T-cell (primary cell): Measurements from ENCODE around the gene TAS2R4. TPM values are rescaled to one million over a fixed set of nuclear protein-coding genes. Genes with fewer than 3 reads are reported as not detected.
"Not testable (repeated sequence)": the region's sequence is repeated elsewhere in the genome, so short reads cannot be mapped to it uniquely, and the experiment has no call there.

ENCODE experiments used
- ATAC-seq, 4 experiments: fragments of 200-7000 bp in 3 of 4; fragments of 150-1000 bp in 1 of 4; cut with Tn5 transposase; replicated peaks in 1 of 4; 1 replicate in 3 of 4; 2 replicates in 1 of 4; pipeline ENCODE4 v1.10.0; 2021; ENCODE audit warnings: moderate library complexity in 3 of 4, mild to moderate bottlenecking in 2 of 4, moderate number of reproducible peaks in 1 of 4
- CTCF ChIA-PET, 2 donors: fragments of 300-600 bp; sonication (Branson Sonifier 250); formaldehyde crosslinking; loops; one replicate each; lab custom pipeline; 2022; ENCODE audit warnings: antibody characterized with exemption in 2 of 2; lab: Charles Lee
- POLR2A ChIA-PET, 2 donors: fragments of 300-600 bp; sonication (Branson Sonifier 250); formaldehyde crosslinking; loops; one replicate each; lab custom pipeline; 2022; ENCODE audit warnings: antibody characterized with exemption in 2 of 2; lab: Charles Lee
- DNase-seq, 35 experiments: peaks; one replicate each; pipeline versions ENCODE4 v3.0.0 to v3.0.0-alpha.2; 2013 to 2023
- H3K27ac ChIP-seq: one replicate; pipeline ENCODE4 v1.5.1; 2013; ENCODE audit warnings: low read length
- H3K27me3 ChIP-seq, 2 experiments: replicated peaks in 1 of 2; 1 replicate in 1 of 2; 2 replicates in 1 of 2; pipeline versions ENCODE4 v1.6.1 to v1.7.0; 2013; ENCODE audit warnings: low read length in 1 of 2, mixed read lengths in 1 of 2; ENCODE audit not compliant: control insufficient read depth in 2 of 2, insufficient read depth in 2 of 2; ENCODE audit errors: extremely low read depth in 1 of 2
- H3K36me3 ChIP-seq, 2 donors: 1 replicate in 1 of 2; 2 replicates in 1 of 2; pipeline versions ENCODE4 v1.6.1 to v1.7.0; 2013; ENCODE audit warnings: low read length in 1 of 2; ENCODE audit not compliant: control insufficient read depth in 2 of 2, insufficient read depth in 1 of 2; ENCODE audit errors: extremely low read depth in 1 of 2
- H3K4me1 ChIP-seq, 2 experiments: 1 replicate in 1 of 2; 2 replicates in 1 of 2; pipeline versions ENCODE4 v1.6.1 to v1.7.0; 2013; ENCODE audit warnings: low read length in 2 of 2, mixed read lengths in 1 of 2; ENCODE audit not compliant: insufficient read depth in 2 of 2, control insufficient read depth in 1 of 2; ENCODE audit errors: extremely low read depth in 1 of 2
- H3K4me3 ChIP-seq, 2 donors: 1 replicate in 1 of 2; 2 replicates in 1 of 2; pipeline versions ENCODE4 v1.5.1 to v1.7.0; 2013; ENCODE audit warnings: mild to moderate bottlenecking in 2 of 2, low read length in 1 of 2, moderate library complexity in 1 of 2; ENCODE audit not compliant: control insufficient read depth in 1 of 2; ENCODE audit errors: extremely low read depth in 1 of 2
- H3K9me3 ChIP-seq: 2 replicates; pipeline ENCODE4 v1.7.0; 2013
- H3K27ac Mint-ChIP-seq, 2 donors: one replicate each; pipeline ENCODE4 v1.8.0; 2020 to 2021; ENCODE audit warnings: mild to moderate bottlenecking in 2 of 2, mixed read lengths in 2 of 2
- H3K27me3 Mint-ChIP-seq, 2 donors: one replicate each; pipeline ENCODE4 v1.8.0; 2021 to 2022; ENCODE audit warnings: mixed read lengths in 2 of 2
- H3K36me3 Mint-ChIP-seq: one replicate; pipeline ENCODE4 v1.8.0; 2021; ENCODE audit warnings: mixed read lengths
- H3K4me1 Mint-ChIP-seq, 3 donors: one replicate each; pipeline ENCODE4 v1.8.0; 2020 to 2022; ENCODE audit warnings: mixed read lengths in 3 of 3, mild to moderate bottlenecking in 1 of 3
- H3K4me3 Mint-ChIP-seq, 3 donors: one replicate each; pipeline ENCODE4 v1.8.0; 2020 to 2022; ENCODE audit warnings: mild to moderate bottlenecking in 3 of 3, mixed read lengths in 3 of 3, moderate library complexity in 3 of 3
- H3K9me3 Mint-ChIP-seq, 3 donors: one replicate each; pipeline ENCODE4 v1.8.0; 2020 to 2022; ENCODE audit warnings: mixed read lengths in 3 of 3
- WGBS: methylation state at CpG from one replicate; pipeline ENCODE4 v1.1.5; 2013; ENCODE audit warnings: missing lambda C conversion rate; ENCODE audit not compliant: insufficient coverage; 5-methylcytosine and 5-hydroxymethylcytosine counted together
- total RNA-seq, 35 experiments: library from RNA in 6 of 35; stranded (reverse) in 6 of 35; fragments of 120-200 nt in 1 of 35; gene quantifications; one replicate each; pipeline versions ENCODE4 v1.2.1 to v1.2.4 and lab custom pipeline; 2013 to 2026

TAS2R4 gene
- total RNA-seq, 5 donors from 2014 or later (not counting 1 experiment from before 2014, with no cell fraction given): 0.86 to 2.6 (median 2.1) TPM

GRCh38 chr7:141789917-141790316 is 13.4 kb downstream of the TAS2R4 start, which contains the start of gene TAS2R5:
Gene TAS2R5, plus strand, starts transcription at chr7:141790217. Its CDS starts 145 bp downstream, at chr7:141790362.
- H3K4me1 ChIP-seq: no peaks in the 10 kb centered on the region
- no peak within 1 kb of the TSS for H3K27ac ChIP-seq
- Mint-ChIP-seq H3K27ac (no peak within 1 kb of the TSS), H3K4me1 (no peaks in the 10 kb centered on the region), H3K9me3 (no peaks in the 10 kb centered on the region), H3K27me3 (no peaks in the 10 kb centered on the region), H3K4me3 (no peak within 1 kb of the TSS), H3K36me3 (peaks cover 33% of the 10 kb centered on the region)
- no peaks in the 10 kb centered on the region for H3K9me3 ChIP-seq
- H3K4me3 ChIP-seq: no peak within 1 kb of the TSS
- ATAC-seq (no peak), DNase-seq (no peak)
- H3K27me3 ChIP-seq: no peaks in the 10 kb centered on the region
- POLR2A ChIA-PET: no interaction called here
- WGBS: 100% methylated on average over 1 of the region's 5 CpGs
- CTCF ChIA-PET: no interaction called here
- peaks cover 4 to 8% of the 10 kb centered on the region in 2 donors for H3K36me3 ChIP-seq

GRCh38 chr7:141792526-141792925 is 16.1 kb downstream of the TAS2R4 start:
- ATAC-seq (no peak), DNase-seq (no peak)
- H3K36me3 Mint-ChIP-seq: peaks cover 46% of the 10 kb centered on the region
- Histone ChIP-seq H3K4me3 (no peak overlapping the region), H3K4me1 (no peaks in the 10 kb centered on the region), H3K9me3 (no peaks in the 10 kb centered on the region), H3K27ac (no peak overlapping the region), H3K27me3 (no peaks in the 10 kb centered on the region), H3K36me3 (peaks cover 4 to 8% of the 10 kb centered on the region in 2 donors)
- WGBS: no CpG with 5 or more reads among the region's 2 CpGs
- POLR2A ChIA-PET: interaction anchor here in 1 of 2 donors (0.6 kb wide), 1 partner anchor 282 kb away, joined by 3 read pairs; no protein-coding TSS in a partner anchor
- H3K4me3 Mint-ChIP-seq: no peak overlapping the region
- no peaks in the 10 kb centered on the region for H3K9me3 Mint-ChIP-seq
- CTCF ChIA-PET: no interaction called here
- no peak overlapping the region for H3K27ac Mint-ChIP-seq
- no peaks in the 10 kb centered on the region for H3K4me1 Mint-ChIP-seq
- H3K27me3 Mint-ChIP-seq: no peaks in the 10 kb centered on the region

- no peaks in the 10 kb centered on the region for H3K4me1 Mint-ChIP-seq
- Histone ChIP-seq H3K4me3 (no peak overlapping the region), H3K36me3 (no peaks in the 10 kb centered on the region), H3K27ac (no peak overlapping the region), H3K27me3 (no peaks in the 10 kb centered on the region), H3K9me3 (peaks cover 10% of the 10 kb centered on the region), H3K4me1 (no peaks in the 10 kb centered on the region)
- H3K9me3 Mint-ChIP-seq: peaks cover 31 to 56% (median 48%) of the 10 kb centered on the region in 3 donors
- H3K27me3 Mint-ChIP-seq: no peaks in the 10 kb centered on the region
- ATAC-seq (no peak), DNase-seq (no peak)
- ChIA-PET POLR2A (no interaction called here), CTCF (no interaction called here)
- no peak overlapping the region for H3K4me3 Mint-ChIP-seq
- WGBS: no CpG with 5 or more reads among the region's 1 CpG
- peaks cover 50% of the 10 kb centered on the region for H3K36me3 Mint-ChIP-seq
- H3K27ac Mint-ChIP-seq: no peak overlapping the region
These were observed 43.6 kb downstream of the TAS2R4 start for GRCh38 chr7:141820067-141820466.

GRCh38 chr7:141822432-141822831 is 46.0 kb downstream of the TAS2R4 start:
- H3K27me3 ChIP-seq, CTCF ChIA-PET, H3K4me1 Mint-ChIP-seq, ATAC-seq, H3K4me1 ChIP-seq, H3K36me3 ChIP-seq, POLR2A ChIA-PET, H3K27ac ChIP-seq, H3K4me3 ChIP-seq, H3K4me3 Mint-ChIP-seq, DNase-seq, H3K27me3 Mint-ChIP-seq, H3K27ac Mint-ChIP-seq: not testable (repeated sequence)
- H3K9me3 Mint-ChIP-seq: peaks cover 31 to 56% (median 46%) of the 10 kb centered on the region in 3 donors
- H3K36me3 Mint-ChIP-seq: peaks cover 53% of the 10 kb centered on the region
- H3K9me3 ChIP-seq: peaks cover 10% of the 10 kb centered on the region

Other genes starting within 250 kb of the TAS2R4 start
- gene AGK, start 225.3 kb upstream of the TAS2R4 start, total RNA-seq: 10 to 100 TPM; 22.1 to 39.7 (median 28.8) TPM
- 10 to 100 TPM; 46.7 to 55.7 (median 54.8) TPM for gene DENND11, start 74.5 kb upstream of the TAS2R4 start, total RNA-seq
- not detected for gene WEE2, start 68.3 kb upstream of the TAS2R4 start, total RNA-seq
- 100 to 1,000 TPM in 1 of 5 donors, 10 to 100 TPM in 4; 88.1 to 116 (median 91.1) TPM for gene SSBP1, start 38.3 kb upstream of the TAS2R4 start, total RNA-seq
- 1 to 10 TPM in 3 of 5 donors, under 1 TPM in 2; 0.56 to 4.2 (median 2.8) TPM for gene TAS2R3, start 12.6 kb upstream of the TAS2R4 start, total RNA-seq
- 1 to 10 TPM; 2.1 to 3.5 (median 3.3) TPM for gene TAS2R5, start 13.5 kb downstream of the TAS2R4 start, total RNA-seq
- gene PRSS37, start 64.8 kb downstream of the TAS2R4 start, total RNA-seq: not detected
- not detected for gene OR9A4, start 139.7 kb downstream of the TAS2R4 start, total RNA-seq
- gene CLEC5A, start 170.3 kb downstream of the TAS2R4 start, total RNA-seq: not detected
- not detected for gene TAS2R38, start 197.1 kb downstream of the TAS2R4 start, total RNA-seq
- under 1 TPM; 0.03 to 0.20 (median 0.13) TPM for gene MGAM, start 219.2 kb downstream of the TAS2R4 start, total RNA-seq